Measurements from ENCODE around the gene RCOR1.

RCOR1 gene

GRCh38 chr14:102726191-102726949, 133.9 kb downstream of the RCOR1 start:
- peak overlapping the region; percentile 73 for H3K27ac ChIP-seq
- TF ChIP-seq CTCF (conservative IDR thresholded peaks at IDR 0.05): no peak

GRCh38 chr14:102727336-102728095, 135.1 kb downstream of the RCOR1 start:
- H3K27ac ChIP-seq: peak overlapping the region; percentile 73
- no peak for TF ChIP-seq CTCF (conservative IDR thresholded peaks at IDR 0.05)

GRCh38 chr14:102728501-102728900, 136.1 kb downstream of the RCOR1 start:
- TF ChIP-seq CTCF (conservative IDR thresholded peaks at IDR 0.05): no peak
- peak overlapping the region; percentile 73; the same call in 1 of the 2 replicates for H3K27ac ChIP-seq

- TF ChIP-seq CTCF (conservative IDR thresholded peaks at IDR 0.05): no peak
- no peak overlapping the region for H3K27ac ChIP-seq
These were observed 136.8 kb downstream of the RCOR1 start for GRCh38 chr14:102729268-102729667.

- TF ChIP-seq CTCF (conservative IDR thresholded peaks at IDR 0.05): no peak
- H3K27ac ChIP-seq: no peak overlapping the region
These were observed 137.4 kb downstream of the RCOR1 start for GRCh38 chr14:102729825-102730224.

- no peak for TF ChIP-seq CTCF (conservative IDR thresholded peaks at IDR 0.05)
These were observed 138.8 kb downstream of the RCOR1 start for GRCh38 chr14:102731101-102731870.

More at GRCh38 chr14:102731101-102731870, 138.8 kb downstream of the RCOR1 start:
- H3K27ac ChIP-seq: no peak overlapping the region

All from VCaP (cell line).